OCI-LY3 (cell line): ENCODE results near the gene ZNF70.

Experiments used
- CTCF ChIP-seq: fragments of 200-600, 300-600 bp; sonication (generic); IDR thresholded peaks from 2 replicates; pipeline ENCODE4 v1.5.1; 2014; ENCODE audit warnings: antibody characterized with exemption, low read length, low read depth
- EZH2phosphoT487 ChIP-seq: fragments of 200-600 bp; shearing (Covaris generic); IDR thresholded peaks from 2 replicates; pipeline ENCODE4 v1.6.1; 2018; ENCODE audit warnings: antibody characterized with exemption, mixed run types, low read depth

- TF ChIP-seq CTCF (no peak), EZH2phosphoT487 (no peak)
Measured at GRCh38 chr22:23759566-23759965, 8.7 kb upstream of the ZNF70 start.
